GM12892 (cell line): Measurements from ENCODE around the gene TAP1.

Experiments
- POLR2AphosphoS5 ChIP-seq: IDR thresholded peaks from 2 replicates; pipeline ENCODE4 v1.6.1; 2011; ENCODE audit warnings: low read depth, low read length, control low read depth
- TAF1 ChIP-seq: IDR thresholded peaks from 2 replicates; pipeline ENCODE4 v1.6.1; 2011; ENCODE audit warnings: low read depth, mild to moderate bottlenecking, control low read depth, low read length, borderline replicate concordance

- TF ChIP-seq POLR2AphosphoS5 (no peak), TAF1 (no peak)
These were observed 1.3 kb downstream of the TAP1 start for GRCh38 chr6:32852018-32852843.
